Caco-2 (cell line): Measurements from ENCODE around the gene SMIM3. TPM values are rescaled to one million over a fixed set of nuclear protein-coding genes. Genes with fewer than 3 reads are reported as not detected.

ENCODE experiments used
- BruUV-seq: library from RNA; stranded (reverse); fragments of 400-500 nt; replicated peaks from 2 replicates; lab custom pipeline; 2021; lab: Mats Ljungman, UMichigan
- CTCF ChIA-PET: fragments of 300-600 bp; sonication (Branson Sonifier 250); formaldehyde crosslinking; loops from one replicate; lab custom pipeline; 2022; ENCODE audit warnings: antibody characterized with exemption; lab: Charles Lee
- POLR2A ChIA-PET: fragments of 300-600 bp; sonication (Branson Sonifier 250); formaldehyde crosslinking; loops from one replicate; lab custom pipeline; 2022; ENCODE audit warnings: antibody characterized with exemption; lab: Charles Lee
- DNase-seq, 2 experiments: peaks; one replicate each; pipeline versions ENCODE4 v3.0.0 to v3.0.0-alpha.2; 2020 to 2022
- H3K27me3 ChIP-seq: replicated peaks from 2 replicates; pipeline ENCODE4 v1.6.0; 2011; ENCODE audit warnings: low read length; ENCODE audit not compliant: control insufficient read depth, insufficient read depth
- H3K36me3 ChIP-seq: 2 replicates; pipeline ENCODE4 v1.5.1; 2011; ENCODE audit warnings: low read length; ENCODE audit not compliant: control insufficient read depth, insufficient read depth
- H3K4me1 ChIP-seq: fragments of 250-450 bp; sonication (Bioruptor Pico); 2 replicates; pipeline ENCODE4 v1.5.1; 2020; ENCODE audit warnings: mild to moderate bottlenecking
- H3K4me3 ChIP-seq: 2 replicates; pipeline ENCODE4 v1.5.1; 2011; ENCODE audit warnings: low read depth, mild to moderate bottlenecking, control low read depth, low read length
- H3K9me3 ChIP-seq: fragments of 250-450 bp; sonication (Bioruptor Pico); 2 replicates; pipeline ENCODE4 v1.5.1; 2020; ENCODE audit warnings: mild to moderate bottlenecking, moderate library complexity
- H3K27ac Mint-ChIP-seq: one replicate; pipeline ENCODE4 v1.8.0; 2022; ENCODE audit warnings: mixed read lengths; ENCODE audit not compliant: unreplicated experiment
- H3K27me3 Mint-ChIP-seq: one replicate; pipeline ENCODE4 v1.8.0; 2022; ENCODE audit warnings: mixed read lengths; ENCODE audit not compliant: insufficient read depth, unreplicated experiment
- H3K36me3 Mint-ChIP-seq: one replicate; pipeline ENCODE4 v1.8.0; 2022; ENCODE audit warnings: mild to moderate bottlenecking, mixed read lengths; ENCODE audit not compliant: insufficient read depth, unreplicated experiment
- H3K4me1 Mint-ChIP-seq: one replicate; pipeline ENCODE4 v1.8.0; 2022; ENCODE audit warnings: low read depth, mixed read lengths; ENCODE audit not compliant: unreplicated experiment
- H3K4me3 Mint-ChIP-seq: one replicate; pipeline ENCODE4 v1.8.0; 2022; ENCODE audit warnings: mild to moderate bottlenecking, moderate library complexity, mixed read lengths; ENCODE audit not compliant: unreplicated experiment
- H3K9me3 Mint-ChIP-seq: one replicate; pipeline ENCODE4 v1.8.0; 2022; ENCODE audit warnings: mixed read lengths; ENCODE audit not compliant: unreplicated experiment
- CTCF ChIP-seq, 2 experiments: fragments of 200-600 bp in 1 of 2; IDR thresholded peaks; 1 replicate in 1 of 2; 2 replicates in 1 of 2; pipeline versions ENCODE4 v1.5.1 to v1.8.0; 2011 to 2022; ENCODE audit warnings: antibody characterized with exemption in 1 of 2, control low read depth in 1 of 2, inconsistent platforms in 1 of 2, low read depth in 1 of 2, low read length in 1 of 2, mild to moderate bottlenecking in 1 of 2, moderate library complexity in 1 of 2; ENCODE audit not compliant: insufficient read depth in 1 of 2, severe bottlenecking in 1 of 2, unreplicated experiment in 1 of 2
- intact Hi-C: fragments of 100-400 bp; cut with micrococcal nuclease; formaldehyde crosslinking; loops from one replicate; pipeline ENCODE4 v1.10.0; 2022; ENCODE audit not compliant: unreplicated experiment
- total RNA-seq: library from RNA; stranded (reverse); gene quantifications from 2 replicates; pipeline ENCODE4 v1.2.3, GENCODE V29; 2022

The SMIM3 gene
- total RNA-seq, 1 experiment from 2014 or later = 19.4 TPM

DNA sequence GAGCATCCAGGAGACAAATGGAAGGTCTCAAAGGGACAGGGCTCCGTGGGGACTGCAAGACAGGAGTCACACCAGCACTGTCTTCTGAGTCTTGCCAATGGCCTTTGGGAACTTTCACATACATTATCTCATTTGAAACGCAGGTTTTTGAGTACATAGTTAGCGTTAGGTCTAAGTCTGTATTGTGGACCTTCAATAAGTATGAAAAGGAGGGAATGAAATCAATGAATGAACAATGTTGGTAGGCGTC, 19.3 kb upstream of the SMIM3 start:
- Histone ChIP-seq H3K9me3 (no peaks in the 10 kb centered on the region; the same call in 1 of the 2 replicates), H3K4me1 (peaks cover 7% of the 10 kb centered on the region), H3K36me3 (peaks cover 4% of the 10 kb centered on the region), H3K4me3 (peak overlapping the region; percentile 67), H3K27me3 (no peaks in the 10 kb centered on the region)
- peaks cover 7% of the 10 kb centered on the region for H3K9me3 Mint-ChIP-seq
- H3K36me3 Mint-ChIP-seq = peaks cover 28% of the 10 kb centered on the region
- no peak for TF ChIP-seq CTCF (IDR thresholded peaks at IDR 0.05; ENCODE audit: insufficient read depth in 1 of 2, low read depth in 1 of 2, low read length in 1 of 2, severe bottlenecking in 1 of 2, unreplicated experiment in 1 of 2)
- H3K4me3 Mint-ChIP-seq = no peak overlapping the region
- ChIA-PET POLR2A (interaction anchor here (1.4 to 2.5 kb wide), 3 partner anchors 19 to 59 kb away, joined by 15 to 26 read pairs (median 18); partner anchors contain the start of genes RBM22 and SMIM3), CTCF (interaction anchor here (0.8 to 1.3 kb wide), 3 partner anchors 24 to 58 kb away, joined by 3 to 5 read pairs (median 4); partner anchors contain the start of gene RBM22)
- H3K27me3 Mint-ChIP-seq = no peaks in the 10 kb centered on the region
- intact Hi-C loops = loop anchor here (2.0 to 10.0 kb wide), 2 partner anchors 18 to 304 kb away; no protein-coding TSS in a partner anchor
- peaks cover 8% of the 10 kb centered on the region for H3K4me1 Mint-ChIP-seq
- no TSS peak for BruUV-seq
- no peak overlapping the region for H3K27ac Mint-ChIP-seq
- DNase-seq = no peak

- H3K36me3 Mint-ChIP-seq = peaks cover 3% of the 10 kb centered on the region
- no peaks in the 10 kb centered on the region for H3K36me3 ChIP-seq
- H3K4me3 ChIP-seq = no peak overlapping the region
- H3K4me3 Mint-ChIP-seq = no peak overlapping the region
- DNase-seq = no peak
- peaks cover 4% of the 10 kb centered on the region for H3K4me1 Mint-ChIP-seq
- no peaks in the 10 kb centered on the region for H3K27me3 Mint-ChIP-seq
- no peak for TF ChIP-seq CTCF (IDR thresholded peaks at IDR 0.05; ENCODE audit: insufficient read depth in 1 of 2, low read depth in 1 of 2, low read length in 1 of 2, severe bottlenecking in 1 of 2, unreplicated experiment in 1 of 2)
- H3K27ac Mint-ChIP-seq = no peak overlapping the region
- intact Hi-C loops = no loop called here
- CTCF ChIA-PET = no interaction called here
- no peaks in the 10 kb centered on the region for H3K27me3 ChIP-seq
- POLR2A ChIA-PET = no interaction called here
- BruUV-seq = no TSS peak
- H3K4me1 ChIP-seq = peaks cover 8% of the 10 kb centered on the region
- peaks cover 3% of the 10 kb centered on the region; the same call in 1 of the 2 replicates for H3K9me3 ChIP-seq
- H3K9me3 Mint-ChIP-seq = peaks cover 7% of the 10 kb centered on the region
Measured at GRCh38 chr5:150762211-150762610, 16.3 kb upstream of the SMIM3 start.

- no peak for TF ChIP-seq CTCF (IDR thresholded peaks at IDR 0.05; ENCODE audit: insufficient read depth in 1 of 2, low read depth in 1 of 2, low read length in 1 of 2, severe bottlenecking in 1 of 2, unreplicated experiment in 1 of 2)
- ChIA-PET CTCF (interaction anchor here (1.0 kb wide), 1 partner anchor 21 kb away, joined by 4 read pairs; no protein-coding TSS in a partner anchor), POLR2A (no interaction called here)
- Mint-ChIP-seq H3K4me1 (no peaks in the 10 kb centered on the region), H3K4me3 (no peak overlapping the region), H3K27me3 (no peaks in the 10 kb centered on the region), H3K9me3 (peaks cover 7% of the 10 kb centered on the region), H3K27ac (no peak overlapping the region), H3K36me3 (no peaks in the 10 kb centered on the region)
- intact Hi-C loops = no loop called here
- H3K9me3 ChIP-seq = peaks cover 3% of the 10 kb centered on the region; the same call in 1 of the 2 replicates
- no peaks in the 10 kb centered on the region for H3K27me3 ChIP-seq
- no peak for DNase-seq
- no peak overlapping the region for H3K4me3 ChIP-seq
- H3K36me3 ChIP-seq = no peaks in the 10 kb centered on the region
- peaks cover 6% of the 10 kb centered on the region; the same call in 1 of the 2 replicates for H3K4me1 ChIP-seq
- no TSS peak for BruUV-seq
Measured at GRCh38 chr5:150763023-150763769, 15.4 kb upstream of the SMIM3 start.
